Measurements from ENCODE around the gene WNT7B. TPM values are rescaled to one million over a fixed set of nuclear protein-coding genes. Genes with fewer than 3 reads are reported as not detected.

Gene WNT7B
- total RNA-seq, 1 experiment from 2014 or later = not detected

DNA sequence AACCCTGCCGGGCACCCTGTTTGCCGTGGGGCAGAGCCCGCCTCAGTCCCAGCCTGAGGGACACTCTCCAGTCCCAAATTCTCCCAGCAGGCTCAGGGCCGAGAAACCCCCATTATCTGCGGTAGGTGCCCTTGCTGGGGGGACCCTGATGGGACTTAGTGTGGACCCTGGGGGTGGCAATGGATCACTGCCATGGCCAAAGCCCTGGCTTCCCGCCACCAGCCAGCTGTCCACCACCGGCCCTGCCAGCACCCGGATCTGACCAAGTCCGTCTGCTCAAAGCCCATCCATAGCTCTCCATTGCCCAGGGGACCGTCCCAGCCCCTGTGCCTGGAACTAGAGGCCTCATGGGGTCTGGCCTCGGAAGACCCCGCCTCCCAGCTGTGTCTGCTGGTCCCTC, 24.4 kb downstream of the WNT7B start:
- Histone ChIP-seq H3K9me3 (ENCODE audit: low read depth, low read length, poor library complexity, severe bottlenecking) (no peaks in the 10 kb centered on the region), H3K36me3 (ENCODE audit: insufficient read depth, low read length, poor library complexity, severe bottlenecking) (no peaks in the 10 kb centered on the region), H3K27me3 (replicated peaks; ENCODE audit: insufficient read depth, low read depth, low read length, poor library complexity) (no peaks in the 10 kb centered on the region), H3K4me3 (ENCODE audit: low read depth, low read length, poor library complexity, severe bottlenecking) (no peak overlapping the region), H3K4me1 (ENCODE audit: insufficient read depth, low read length, poor library complexity, severe bottlenecking) (no peaks in the 10 kb centered on the region), H3K27ac (ENCODE audit: low read depth, low read length, poor library complexity, severe bottlenecking) (no peak overlapping the region)
- ChIA-PET POLR2A (ENCODE audit: low non-redundant PET) (no interaction called here), CTCF (no interaction called here)
- intact Hi-C loops (cut with micrococcal nuclease; ENCODE audit: unreplicated experiment) = no loop called here
- BruUV-seq (replicated peaks) = no TSS peak
- TF ChIP-seq, protein P1, sequence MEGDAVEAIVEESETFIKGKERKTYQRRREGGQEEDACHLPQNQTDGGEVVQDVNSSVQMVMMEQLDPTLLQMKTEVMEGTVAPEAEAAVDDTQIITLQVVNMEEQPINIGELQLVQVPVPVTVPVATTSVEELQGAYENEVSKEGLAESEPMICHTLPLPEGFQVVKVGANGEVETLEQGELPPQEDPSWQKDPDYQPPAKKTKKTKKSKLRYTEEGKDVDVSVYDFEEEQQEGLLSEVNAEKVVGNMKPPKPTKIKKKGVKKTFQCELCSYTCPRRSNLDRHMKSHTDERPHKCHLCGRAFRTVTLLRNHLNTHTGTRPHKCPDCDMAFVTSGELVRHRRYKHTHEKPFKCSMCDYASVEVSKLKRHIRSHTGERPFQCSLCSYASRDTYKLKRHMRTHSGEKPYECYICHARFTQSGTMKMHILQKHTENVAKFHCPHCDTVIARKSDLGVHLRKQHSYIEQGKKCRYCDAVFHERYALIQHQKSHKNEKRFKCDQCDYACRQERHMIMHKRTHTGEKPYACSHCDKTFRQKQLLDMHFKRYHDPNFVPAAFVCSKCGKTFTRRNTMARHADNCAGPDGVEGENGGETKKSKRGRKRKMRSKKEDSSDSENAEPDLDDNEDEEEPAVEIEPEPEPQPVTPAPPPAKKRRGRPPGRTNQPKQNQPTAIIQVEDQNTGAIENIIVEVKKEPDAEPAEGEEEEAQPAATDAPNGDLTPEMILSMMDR (conservative IDR thresholded peaks at IDR 0.05; ENCODE audit: low read depth, low read length) = no peak
- TF ChIP-seq EZH2 (IDR thresholded peaks at IDR 0.05; ENCODE audit: borderline replicate concordance, low read depth, low read length, poor library complexity, severe bottlenecking) = no peak
- no peak for DNase-seq (ENCODE audit: low spot score)

DNA sequence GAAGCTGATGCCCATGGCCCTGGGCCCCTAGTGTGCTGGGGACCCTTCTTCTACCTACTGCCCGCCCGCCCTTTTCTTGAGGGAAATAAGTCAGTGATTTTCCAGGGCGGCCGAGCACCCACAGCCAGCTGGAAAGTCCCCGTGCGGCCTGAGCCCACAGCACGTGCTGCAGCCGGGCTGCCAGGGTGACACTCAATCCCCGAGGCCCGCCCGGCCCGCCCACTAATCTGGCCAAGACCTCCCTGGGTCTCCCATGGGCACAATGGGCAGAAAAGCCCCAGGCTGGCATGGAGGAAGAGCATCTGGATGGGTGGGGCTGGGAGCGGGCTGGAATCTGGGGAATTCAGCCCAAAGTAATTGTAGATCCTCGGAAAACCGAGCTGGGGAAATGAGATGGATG, 24.8 kb downstream of the WNT7B start:
- ChIA-PET CTCF (no interaction called here), POLR2A (ENCODE audit: low non-redundant PET) (no interaction called here)
- Histone ChIP-seq H3K36me3 (ENCODE audit: insufficient read depth, low read length, poor library complexity, severe bottlenecking) (no peaks in the 10 kb centered on the region), H3K27ac (ENCODE audit: low read depth, low read length, poor library complexity, severe bottlenecking) (no peak overlapping the region), H3K9me3 (ENCODE audit: low read depth, low read length, poor library complexity, severe bottlenecking) (no peaks in the 10 kb centered on the region), H3K27me3 (replicated peaks; ENCODE audit: insufficient read depth, low read depth, low read length, poor library complexity) (no peaks in the 10 kb centered on the region), H3K4me3 (ENCODE audit: low read depth, low read length, poor library complexity, severe bottlenecking) (no peak overlapping the region), H3K4me1 (ENCODE audit: insufficient read depth, low read length, poor library complexity, severe bottlenecking) (no peaks in the 10 kb centered on the region)
- no TSS peak for BruUV-seq (replicated peaks)
- intact Hi-C loops (cut with micrococcal nuclease; ENCODE audit: unreplicated experiment) = no loop called here
- no peak for TF ChIP-seq EZH2 (IDR thresholded peaks at IDR 0.05; ENCODE audit: borderline replicate concordance, low read depth, low read length, poor library complexity, severe bottlenecking)
- TF ChIP-seq, protein P1 (conservative IDR thresholded peaks at IDR 0.05; ENCODE audit: low read depth, low read length) = no peak
- no peak for DNase-seq (ENCODE audit: low spot score)

DNA sequence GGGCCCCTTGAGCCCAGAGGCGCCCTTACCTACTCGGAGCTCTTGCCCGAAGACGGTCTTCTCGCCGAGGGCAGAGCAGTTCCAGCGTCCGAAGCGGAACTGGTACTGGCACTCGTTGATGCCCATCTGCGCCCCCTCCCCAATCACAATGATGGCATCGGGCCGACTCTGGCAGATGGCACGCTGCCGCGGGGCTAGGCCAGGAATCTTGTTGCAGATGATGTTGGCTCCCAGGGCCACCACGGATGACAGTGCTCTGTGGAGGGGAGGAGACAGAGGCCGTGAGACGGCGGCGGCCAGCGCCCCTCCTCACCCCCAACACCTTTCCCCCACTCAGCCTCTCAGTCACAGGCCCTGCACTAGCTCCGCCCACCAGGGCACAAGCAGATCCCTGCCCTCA, 27.1 kb downstream of the WNT7B start:
- H3K4me1 ChIP-seq (ENCODE audit: insufficient read depth, low read length, poor library complexity, severe bottlenecking) = no peaks in the 10 kb centered on the region
- H3K36me3 ChIP-seq (ENCODE audit: insufficient read depth, low read length, poor library complexity, severe bottlenecking) = no peaks in the 10 kb centered on the region
- POLR2A ChIA-PET (ENCODE audit: low non-redundant PET) = no interaction called here
- H3K27me3 ChIP-seq (replicated peaks; ENCODE audit: insufficient read depth, low read depth, low read length, poor library complexity) = no peaks in the 10 kb centered on the region
- CTCF ChIA-PET = no interaction called here
- no peak overlapping the region for H3K4me3 ChIP-seq (ENCODE audit: low read depth, low read length, poor library complexity, severe bottlenecking)
- no TSS peak for BruUV-seq (replicated peaks)
- DNase-seq (ENCODE audit: low spot score) = no peak
- intact Hi-C loops (cut with micrococcal nuclease; ENCODE audit: unreplicated experiment) = no loop called here
- no peaks in the 10 kb centered on the region for H3K9me3 ChIP-seq (ENCODE audit: low read depth, low read length, poor library complexity, severe bottlenecking)
- no peak overlapping the region for H3K27ac ChIP-seq (ENCODE audit: low read depth, low read length, poor library complexity, severe bottlenecking)
- TF ChIP-seq, protein P1 (conservative IDR thresholded peaks at IDR 0.05; ENCODE audit: low read depth, low read length) = no peak
- TF ChIP-seq EZH2 (IDR thresholded peaks at IDR 0.05; ENCODE audit: borderline replicate concordance, low read depth, low read length, poor library complexity, severe bottlenecking) = no peak
